ENCODE results near the gene MTA1. TPM values are rescaled to one million over a fixed set of nuclear protein-coding genes. Genes with fewer than 3 reads are reported as not detected.

The MTA1 gene
- total RNA-seq, 2 donors from 2014 or later = 93.4 to 252 TPM

DNA sequence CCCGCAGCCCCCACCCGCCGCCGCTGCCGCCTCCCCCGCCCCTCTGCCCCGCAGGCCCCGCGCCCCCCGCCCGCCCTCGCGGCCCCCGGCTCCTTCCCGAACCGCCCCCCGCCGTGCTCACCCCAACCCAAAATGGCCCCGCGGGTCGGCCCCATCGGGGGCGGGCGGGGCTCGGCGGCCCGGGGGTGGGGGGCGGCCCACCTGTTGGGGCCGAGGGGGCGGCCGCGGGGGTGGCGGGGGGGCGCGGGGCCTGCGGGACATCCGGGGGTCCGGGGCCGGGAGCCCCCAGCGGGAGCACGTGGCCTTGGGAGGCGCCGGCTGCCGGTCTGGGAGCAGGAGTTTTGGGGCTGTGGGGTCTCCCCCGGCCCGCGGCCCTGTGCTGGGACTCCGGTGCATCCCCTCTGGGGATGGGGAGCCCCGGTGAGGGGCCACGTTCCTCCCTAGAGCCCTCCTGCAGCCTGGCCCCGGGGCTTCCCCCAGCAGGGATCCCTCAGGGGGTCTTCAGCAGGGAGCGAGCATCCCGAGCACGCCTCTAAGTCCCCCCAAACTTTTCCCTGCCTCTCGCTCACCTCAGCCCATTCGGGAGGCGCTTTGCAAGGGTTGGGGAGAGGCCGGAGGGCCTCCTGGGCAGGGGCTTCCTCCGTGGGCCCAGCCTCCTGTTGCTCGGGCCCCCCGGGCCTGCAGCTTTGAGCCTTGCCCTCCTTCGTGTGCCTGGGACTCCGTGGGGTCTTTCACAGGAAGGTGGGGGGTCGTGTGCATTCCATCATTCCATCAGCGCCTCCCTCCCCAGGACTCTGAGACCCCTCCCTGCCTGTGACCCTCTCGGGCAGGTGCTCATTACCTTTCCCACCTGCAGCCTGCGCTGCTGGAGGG, 710 bp downstream of the MTA1 start:
- Mint-ChIP-seq H3K4me3 (peak overlapping the region; percentile 90), H3K9me3 (no peaks in the 10 kb centered on the region), H3K27me3 (no peaks in the 10 kb centered on the region), H3K36me3 (no peaks in the 10 kb centered on the region), H3K4me1 (ENCODE audit: low read depth in 2 of 2) (peaks cover 11 to 20% of the 10 kb centered on the region in 2 donors), H3K27ac (peak overlapping the region; percentile 82 to 86)
- ATAC-seq = peak in 1 of 2 donors; percentile 2
- no peak for DNase-seq (ENCODE audit: low spot score)

DNA sequence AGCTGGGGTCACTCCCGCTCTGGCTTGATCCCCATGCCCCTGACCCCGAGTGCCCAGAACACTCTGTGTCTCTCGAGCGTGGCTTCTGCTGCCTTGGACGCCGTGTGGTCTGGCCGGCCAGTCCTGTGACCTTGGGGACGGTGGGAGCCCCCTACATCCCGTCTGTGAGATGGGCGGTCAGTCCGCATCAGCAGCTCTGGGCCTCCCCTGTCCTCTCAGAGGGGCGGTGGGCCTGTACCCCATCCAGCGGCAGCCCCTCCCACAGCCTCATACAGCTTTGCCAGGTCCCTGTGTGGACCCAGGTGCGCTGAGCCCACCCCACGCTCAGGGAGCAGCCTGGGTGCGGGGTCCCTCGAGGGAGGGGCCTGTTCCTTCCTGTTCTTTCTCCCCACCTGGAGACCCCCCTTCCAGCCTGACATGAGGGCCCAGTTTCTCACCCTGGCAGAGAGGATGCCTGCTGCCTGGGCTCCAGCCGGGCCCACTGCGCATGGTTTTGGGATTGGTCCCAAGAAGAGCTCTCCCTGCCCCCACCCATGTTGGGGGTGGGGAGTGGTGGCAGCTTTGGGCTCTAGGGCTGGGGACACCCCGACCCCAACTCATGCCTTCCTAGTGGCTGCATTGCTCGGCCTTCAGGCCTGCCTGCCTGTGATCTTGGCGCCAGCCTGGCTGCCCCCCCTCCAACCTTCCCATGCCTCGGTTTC, 1.5 kb downstream of the MTA1 start:
- H3K27ac Mint-ChIP-seq = peak overlapping the region; percentile 82 to 86
- no peak for DNase-seq (ENCODE audit: low spot score)
- H3K4me3 Mint-ChIP-seq = peak overlapping the region; percentile 90
- no peaks in the 10 kb centered on the region for H3K9me3 Mint-ChIP-seq
- no peaks in the 10 kb centered on the region for H3K36me3 Mint-ChIP-seq
- H3K4me1 Mint-ChIP-seq (ENCODE audit: low read depth in 2 of 2) = peaks cover 11 to 22% of the 10 kb centered on the region in 2 donors
- ATAC-seq = no peak
- H3K27me3 Mint-ChIP-seq = no peaks in the 10 kb centered on the region

DNA sequence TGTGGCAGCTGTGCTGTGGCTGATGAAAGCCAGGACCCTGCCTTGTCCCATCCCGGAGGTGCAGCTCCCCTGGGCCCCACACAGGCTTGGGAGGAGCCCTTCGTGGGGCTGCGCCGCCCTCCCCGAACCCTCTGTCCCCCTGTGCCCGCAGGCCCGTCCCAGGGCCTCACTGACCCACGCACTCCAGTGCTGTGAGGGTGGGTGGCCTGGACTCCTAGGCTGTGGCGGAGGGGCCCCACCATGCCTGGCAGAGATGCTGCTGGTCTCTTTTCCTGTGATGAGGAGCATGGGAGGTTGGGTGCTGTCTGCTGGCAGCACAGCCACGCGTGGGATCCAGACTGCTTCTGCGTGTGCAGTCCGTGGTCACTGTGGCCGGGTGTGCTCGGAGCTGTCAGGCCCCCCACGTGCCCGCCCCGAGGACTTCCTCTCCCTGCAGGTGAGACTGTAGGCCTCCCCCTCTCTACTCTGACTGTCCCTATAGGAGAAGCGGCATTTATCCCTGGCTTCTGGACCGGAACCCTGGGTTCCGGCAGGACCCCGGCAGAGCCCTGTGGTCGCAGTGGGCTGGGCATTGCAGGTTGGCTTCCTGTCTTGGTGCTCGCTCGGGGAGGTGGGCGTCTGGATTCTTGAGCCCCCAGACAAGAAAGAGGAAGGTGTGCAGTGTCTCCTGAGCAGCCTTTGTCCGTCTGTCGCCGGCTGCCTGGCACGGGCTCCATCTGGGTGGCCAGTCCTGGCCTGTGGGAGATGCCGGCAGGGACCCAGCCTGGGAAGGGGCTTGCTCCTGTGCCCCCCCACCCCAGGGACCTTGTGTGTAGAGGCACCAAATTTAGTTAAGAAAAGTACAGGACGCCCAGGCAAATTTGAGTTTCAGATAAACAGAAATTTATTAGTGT, 2.3 kb downstream of the MTA1 start:
- Mint-ChIP-seq H3K4me3 (peak overlapping the region; percentile 90), H3K9me3 (no peaks in the 10 kb centered on the region), H3K27ac (peak overlapping the region; percentile 82 to 86), H3K36me3 (no peaks in the 10 kb centered on the region), H3K27me3 (no peaks in the 10 kb centered on the region), H3K4me1 (ENCODE audit: low read depth in 2 of 2) (peaks cover 14 to 24% of the 10 kb centered on the region in 2 donors)
- no peak for DNase-seq (ENCODE audit: low spot score)
- no peak for ATAC-seq

DNA sequence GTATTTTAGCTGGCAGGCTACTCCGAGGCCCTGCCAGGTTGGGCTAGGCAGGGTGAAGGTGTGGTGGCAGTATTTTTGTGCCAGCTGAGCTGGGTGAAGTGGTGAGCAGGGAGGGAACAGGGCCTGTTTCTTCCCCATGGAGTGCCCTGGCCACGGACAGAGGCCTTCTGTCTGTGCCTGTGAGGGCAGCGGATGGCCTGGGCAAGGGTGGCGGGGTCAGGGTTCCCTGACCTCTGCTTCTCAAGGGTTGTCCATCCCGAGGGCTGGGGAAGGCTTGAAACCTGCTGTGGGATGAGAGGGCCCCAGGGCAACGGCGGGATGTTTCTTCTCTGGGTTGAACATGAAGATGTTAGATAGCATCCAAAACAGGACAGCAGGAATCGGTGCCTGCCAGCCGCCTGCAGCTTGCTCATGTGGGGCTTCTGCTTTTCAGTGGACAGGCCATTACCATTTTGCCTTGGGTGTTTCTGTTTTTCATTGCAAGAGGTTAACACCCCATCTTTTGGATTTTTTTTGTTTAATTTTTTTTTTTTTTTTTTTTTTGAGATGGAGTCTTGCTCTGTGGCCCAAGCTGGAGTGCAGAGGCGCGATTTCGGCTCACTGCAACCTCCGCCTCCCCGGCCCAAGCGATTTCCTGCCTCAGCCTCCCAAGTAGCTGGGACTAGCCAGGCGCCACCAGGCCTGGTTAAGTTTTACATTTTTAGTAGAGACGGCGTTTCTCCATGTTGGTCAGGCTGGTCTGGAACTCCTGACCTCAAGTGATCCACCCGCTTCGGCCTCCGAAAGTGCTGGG, 3.3 kb downstream of the MTA1 start:
- no peaks in the 10 kb centered on the region for H3K27me3 Mint-ChIP-seq
- no peak overlapping the region for H3K4me3 Mint-ChIP-seq
- H3K27ac Mint-ChIP-seq = peak overlapping the region in 1 of 2 donors; percentile 86
- H3K4me1 Mint-ChIP-seq (ENCODE audit: low read depth in 2 of 2) = peaks cover 20 to 28% of the 10 kb centered on the region in 2 donors
- DNase-seq (ENCODE audit: low spot score) = no peak
- no peaks in the 10 kb centered on the region for H3K36me3 Mint-ChIP-seq
- H3K9me3 Mint-ChIP-seq = no peaks in the 10 kb centered on the region
- ATAC-seq = no peak

DNA sequence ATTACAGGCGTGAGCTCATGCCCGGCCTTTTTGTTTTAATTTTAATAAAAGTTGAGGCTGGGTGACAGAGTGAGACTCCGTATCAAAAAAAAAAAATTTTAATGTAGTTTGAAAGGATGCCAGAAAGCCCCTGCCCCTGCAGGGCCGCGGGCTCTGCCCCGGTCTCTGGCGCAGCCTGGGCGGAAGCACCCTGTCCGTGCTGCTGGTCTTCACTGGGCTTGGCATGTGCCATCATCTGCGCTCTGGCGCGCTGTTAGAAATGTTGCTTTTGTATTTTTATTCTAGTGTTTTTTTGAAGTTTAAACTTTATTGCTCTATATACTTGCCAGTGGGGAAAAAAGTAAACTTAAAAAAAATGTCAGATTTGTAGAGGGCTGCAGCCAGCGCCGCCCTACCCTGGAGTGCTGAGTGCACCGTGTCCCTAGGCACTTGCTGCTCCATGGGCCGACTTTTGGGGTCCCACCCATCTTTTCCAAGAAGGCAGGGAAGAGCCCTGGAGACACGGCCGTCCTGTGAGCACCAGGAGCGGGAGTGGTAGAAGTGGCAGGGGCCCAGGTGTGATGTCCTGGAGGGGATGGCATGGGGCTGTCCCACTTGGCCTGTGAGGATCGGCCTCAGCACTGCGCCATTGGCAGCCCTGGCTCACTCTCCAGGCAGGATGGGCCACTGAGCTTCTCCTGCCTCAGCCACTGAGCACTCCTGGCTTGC, 4.0 kb downstream of the MTA1 start:
- Mint-ChIP-seq H3K9me3 (no peaks in the 10 kb centered on the region), H3K4me1 (ENCODE audit: low read depth in 2 of 2) (peaks cover 24 to 32% of the 10 kb centered on the region in 2 donors), H3K4me3 (no peak overlapping the region), H3K27ac (no peak overlapping the region), H3K36me3 (no peaks in the 10 kb centered on the region), H3K27me3 (no peaks in the 10 kb centered on the region)
- ATAC-seq (no peak), DNase-seq (ENCODE audit: low spot score) (no peak)

DNA sequence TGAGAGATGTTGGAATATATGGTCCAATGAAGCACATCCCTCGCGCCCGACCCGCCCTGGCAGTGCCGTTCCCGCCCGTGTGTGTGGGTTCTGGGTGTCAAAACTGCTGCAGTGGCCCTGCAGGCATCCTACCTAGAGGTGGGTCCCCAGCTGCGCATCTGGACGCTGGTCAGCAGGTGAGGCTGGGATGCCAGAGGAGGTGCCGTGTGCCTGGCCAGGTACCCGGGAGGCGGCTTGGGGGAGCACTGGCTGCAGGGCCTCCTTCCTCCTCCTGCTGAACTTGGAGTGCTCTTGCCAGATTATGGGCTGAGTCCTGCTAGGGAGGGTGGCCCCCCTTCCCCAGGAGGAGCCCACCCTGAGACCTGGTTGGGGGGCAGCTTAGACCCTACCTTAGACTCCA, 5.2 kb downstream of the MTA1 start:
- Mint-ChIP-seq H3K4me3 (no peak overlapping the region), H3K36me3 (no peaks in the 10 kb centered on the region)
- ATAC-seq = no peak

DNA sequence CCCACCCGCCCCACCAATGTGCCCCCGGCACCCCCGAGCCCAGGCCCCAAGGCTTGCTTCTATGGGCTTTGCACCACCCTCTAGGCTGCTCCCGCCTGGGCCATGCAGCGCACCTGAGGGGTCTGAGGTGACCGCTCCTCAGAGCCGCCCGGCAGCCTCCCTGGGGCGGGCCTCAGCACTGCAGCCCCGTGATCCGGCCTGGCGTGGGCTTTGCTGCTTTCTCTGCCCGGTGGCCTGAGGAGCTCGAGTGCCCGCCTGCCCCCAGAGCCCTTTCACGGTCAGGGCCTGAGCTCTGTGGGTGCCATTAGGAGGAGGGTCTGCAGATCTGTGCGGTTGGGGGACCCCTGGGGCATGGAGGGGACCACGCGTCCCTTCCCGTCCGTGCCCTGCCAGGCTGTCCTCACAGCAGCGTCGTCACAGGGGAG, 6.2 kb downstream of the MTA1 start:
- no peak overlapping the region for H3K27ac Mint-ChIP-seq
- no peaks in the 10 kb centered on the region for H3K36me3 Mint-ChIP-seq
- no peaks in the 10 kb centered on the region for H3K27me3 Mint-ChIP-seq
- DNase-seq (ENCODE audit: low spot score) = no peak
- H3K4me3 Mint-ChIP-seq = no peak overlapping the region
- H3K4me1 Mint-ChIP-seq (ENCODE audit: low read depth in 2 of 2) = peaks cover 24 to 31% of the 10 kb centered on the region in 2 donors
- H3K9me3 Mint-ChIP-seq = no peaks in the 10 kb centered on the region
- ATAC-seq = no peak

More for the DNA sequence above, 5.2 kb downstream of the MTA1 start:
- H3K27me3 Mint-ChIP-seq = no peaks in the 10 kb centered on the region
- H3K9me3 Mint-ChIP-seq = no peaks in the 10 kb centered on the region
- H3K27ac Mint-ChIP-seq = no peak overlapping the region
- no peak for DNase-seq (ENCODE audit: low spot score)
- peaks cover 24 to 30% of the 10 kb centered on the region in 2 donors for H3K4me1 Mint-ChIP-seq (ENCODE audit: low read depth in 2 of 2)

DNA sequence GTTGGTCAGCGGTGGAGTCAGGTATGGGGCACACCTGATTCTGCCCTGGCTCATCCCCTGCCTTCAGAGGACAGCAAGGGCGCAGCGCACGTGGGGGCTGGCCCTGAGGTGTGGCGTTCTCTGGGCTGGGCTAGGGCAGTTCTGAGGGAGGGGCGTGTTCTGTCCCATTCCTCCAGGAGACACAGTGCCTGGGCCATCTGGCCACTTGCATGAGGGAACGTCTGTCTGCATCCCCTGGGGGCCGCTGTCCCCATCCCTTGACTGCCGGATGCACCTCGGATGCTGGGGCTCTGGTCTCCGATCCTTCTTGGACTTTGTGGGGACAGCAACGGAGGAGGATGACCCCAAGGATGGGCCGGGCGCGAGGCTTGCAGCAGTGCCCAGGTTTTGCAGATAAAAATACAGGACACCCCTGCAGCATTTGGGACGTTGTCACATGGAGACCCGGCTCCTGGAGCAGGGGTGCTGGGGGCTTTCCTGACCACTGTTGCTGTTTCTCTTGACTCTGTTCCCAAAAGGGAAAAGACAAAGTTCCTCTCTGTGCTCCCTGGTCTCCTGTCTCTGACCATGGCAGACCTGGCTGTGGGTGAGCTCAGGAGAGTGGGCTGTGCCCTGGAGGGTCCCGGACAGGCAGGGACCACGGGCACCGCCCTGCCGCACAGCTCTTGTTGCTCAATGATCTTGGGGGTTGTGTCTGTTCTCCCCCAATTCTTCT, 6.9 kb downstream of the MTA1 start:
- ATAC-seq = peak in 1 of 2 donors; percentile 46
- H3K4me1 Mint-ChIP-seq (ENCODE audit: low read depth in 2 of 2) = peaks cover 24 to 28% of the 10 kb centered on the region in 2 donors
- no peak overlapping the region for H3K4me3 Mint-ChIP-seq
- no peak for DNase-seq (ENCODE audit: low spot score)
- no peaks in the 10 kb centered on the region for H3K27me3 Mint-ChIP-seq
- peak overlapping the region in 1 of 2 donors; percentile 17 for H3K27ac Mint-ChIP-seq
- no peaks in the 10 kb centered on the region for H3K9me3 Mint-ChIP-seq
- no peaks in the 10 kb centered on the region for H3K36me3 Mint-ChIP-seq

DNA sequence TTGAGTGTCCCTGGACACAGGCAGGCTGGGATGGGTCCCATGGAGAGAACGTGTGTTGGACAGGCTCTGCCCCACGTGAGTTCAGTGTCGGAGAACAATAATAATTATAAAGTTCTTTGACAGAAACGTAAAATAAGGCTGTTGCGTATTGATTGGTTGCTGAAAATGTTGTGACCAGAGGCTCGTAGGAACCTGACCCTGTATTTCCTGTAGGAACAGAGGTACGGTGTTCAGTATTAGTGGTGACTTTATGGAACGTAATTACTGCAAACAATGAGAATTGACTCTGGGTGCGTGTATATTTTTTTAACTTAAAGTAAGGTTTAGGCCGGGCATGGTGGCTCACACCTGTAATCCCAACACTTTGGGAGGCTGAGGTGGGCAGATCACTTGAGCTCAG, 7.8 kb downstream of the MTA1 start:
- DNase-seq (ENCODE audit: low spot score) (no peak), ATAC-seq (no peak)
- H3K36me3 Mint-ChIP-seq = no peaks in the 10 kb centered on the region
- H3K9me3 Mint-ChIP-seq = no peaks in the 10 kb centered on the region
- peaks cover 17 to 20% of the 10 kb centered on the region in 2 donors for H3K4me1 Mint-ChIP-seq (ENCODE audit: low read depth in 2 of 2)
- H3K27me3 Mint-ChIP-seq = no peaks in the 10 kb centered on the region
- H3K27ac Mint-ChIP-seq = peak overlapping the region in 1 of 2 donors; percentile 17
- no peak overlapping the region for H3K4me3 Mint-ChIP-seq

DNA sequence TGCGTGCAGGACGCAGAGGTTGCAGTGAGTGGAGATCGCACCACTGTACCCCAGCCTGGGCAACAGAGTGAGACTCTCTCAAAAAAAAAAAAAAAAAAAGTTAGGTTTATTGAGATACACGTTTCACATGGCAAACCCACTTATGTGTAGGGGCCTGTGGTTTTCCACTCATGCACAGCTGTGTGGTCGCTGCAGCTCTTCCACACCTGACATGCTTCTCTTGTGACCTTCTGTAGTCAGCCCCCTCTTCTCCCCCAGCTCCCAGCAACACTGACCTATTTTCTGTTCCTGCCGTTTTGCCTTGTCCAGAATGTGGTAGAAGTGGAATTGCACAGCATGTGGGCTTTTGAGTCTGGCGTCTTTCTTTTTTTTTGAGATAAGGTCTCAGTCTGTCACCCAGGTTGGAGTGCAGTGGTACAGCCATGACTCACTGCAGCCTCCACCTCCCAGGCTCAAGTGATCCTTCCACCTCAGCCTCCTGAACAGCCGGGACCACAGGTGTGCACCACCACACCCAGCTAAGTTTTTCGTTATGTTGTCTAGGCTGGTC, 8.4 kb downstream of the MTA1 start:
- Mint-ChIP-seq H3K4me3 (no peak overlapping the region), H3K27me3 (no peaks in the 10 kb centered on the region), H3K36me3 (no peaks in the 10 kb centered on the region), H3K9me3 (no peaks in the 10 kb centered on the region), H3K27ac (no peak overlapping the region), H3K4me1 (ENCODE audit: low read depth in 2 of 2) (peaks cover 14 to 15% of the 10 kb centered on the region in 2 donors)
- DNase-seq (ENCODE audit: low spot score) (no peak), ATAC-seq (no peak)

DNA sequence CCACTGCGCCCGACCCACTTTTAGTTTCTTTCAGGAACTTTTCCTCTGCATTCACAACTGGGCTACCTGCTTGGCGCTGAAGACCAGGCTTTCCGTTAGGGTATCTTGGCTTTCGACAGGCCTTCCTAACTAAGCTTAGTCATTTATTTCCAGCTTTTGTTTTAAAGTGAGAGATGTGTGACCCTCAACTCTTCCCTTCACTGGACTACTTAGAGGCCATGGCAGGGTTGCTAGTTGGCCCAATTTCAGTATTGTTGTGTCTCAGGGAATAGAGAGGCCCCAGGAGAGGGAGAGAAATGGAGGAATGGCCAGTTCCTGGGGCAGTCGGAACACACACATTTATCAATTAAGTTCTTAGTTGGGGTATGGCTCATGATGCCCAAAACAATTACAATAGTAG, 10.4 kb downstream of the MTA1 start:
- DNase-seq (ENCODE audit: low spot score) = no peak

DNA sequence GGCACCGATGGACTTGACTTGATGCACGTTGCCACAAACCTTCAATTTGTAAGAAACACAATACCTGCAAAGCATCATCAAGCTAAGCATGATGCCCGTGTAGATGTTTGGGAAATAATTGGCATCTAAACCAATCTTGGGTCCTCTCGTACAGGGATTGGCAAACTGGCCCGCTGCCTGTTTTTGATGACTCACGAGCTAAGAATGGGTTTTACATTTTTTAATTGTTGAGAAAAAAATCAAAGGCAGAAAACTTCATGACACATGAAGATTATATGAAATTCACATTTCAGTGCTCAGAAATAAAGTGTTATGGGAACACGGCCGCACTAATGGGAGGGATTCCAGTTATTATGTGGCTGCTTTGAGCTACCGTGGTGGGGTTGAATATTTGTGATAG, 10.9 kb downstream of the MTA1 start:
- no peaks in the 10 kb centered on the region for H3K9me3 Mint-ChIP-seq
- DNase-seq (ENCODE audit: low spot score) (no peak), ATAC-seq (no peak)
- H3K27me3 Mint-ChIP-seq = no peaks in the 10 kb centered on the region
- H3K27ac Mint-ChIP-seq = no peak overlapping the region
- H3K36me3 Mint-ChIP-seq = no peaks in the 10 kb centered on the region
- no peak overlapping the region for H3K4me3 Mint-ChIP-seq
- peaks cover 14 to 20% of the 10 kb centered on the region in 2 donors for H3K4me1 Mint-ChIP-seq (ENCODE audit: low read depth in 2 of 2)

More for the DNA sequence above, 10.4 kb downstream of the MTA1 start:
- Mint-ChIP-seq H3K36me3 (no peaks in the 10 kb centered on the region), H3K27ac (no peak overlapping the region), H3K9me3 (no peaks in the 10 kb centered on the region), H3K4me3 (no peak overlapping the region), H3K27me3 (no peaks in the 10 kb centered on the region), H3K4me1 (ENCODE audit: low read depth in 2 of 2) (peaks cover 14 to 18% of the 10 kb centered on the region in 2 donors)
- no peak for ATAC-seq
